ENCODE results near the gene LRRC9. TPM values are rescaled to one million over a fixed set of nuclear protein-coding genes. Genes with fewer than 3 reads are reported as not detected.
A peak's percentile ranks its signal among the peaks of the same experiment; 100 is the strongest.

LRRC9 gene
- total RNA-seq, 1 experiment from 2014 or later: not detected

GRCh38 chr14:60093606-60094005 is 173.7 kb downstream of the LRRC9 start:
- CTCF ChIA-PET: interaction anchor here (1.2 to 1.5 kb wide), 2 partner anchors 32 to 129 kb away, joined by 3 read pairs; no protein-coding TSS in a partner anchor
- no TSS peak for BruUV-seq (replicated peaks)
- Mint-ChIP-seq H3K36me3 (ENCODE audit: insufficient read depth, unreplicated experiment) (peaks cover 17% of the 10 kb centered on the region), H3K4me1 (ENCODE audit: insufficient read depth, unreplicated experiment) (peaks cover 26% of the 10 kb centered on the region), H3K9me3 (ENCODE audit: unreplicated experiment) (no peaks in the 10 kb centered on the region), H3K27ac (ENCODE audit: low read depth, unreplicated experiment) (peak overlapping the region; percentile 97), H3K4me3 (ENCODE audit: unreplicated experiment) (peak overlapping the region; percentile 93), H3K27me3 (ENCODE audit: insufficient read depth, unreplicated experiment) (no peaks in the 10 kb centered on the region)
- DNase-seq (ENCODE audit: unreplicated experiment): no peak
- TF ChIP-seq CTCF (IDR thresholded peaks at IDR 0.05; ENCODE audit: unreplicated experiment): no peak
- POLR2A ChIA-PET: interaction anchor here (0.6 to 3.4 kb wide), 19 partner anchors 7 to 1796 kb away, joined by 3 to 27 read pairs (median 5); partner anchors contain the start of genes ARID4A, DHRS7 and PPM1A
- intact Hi-C loops (cut with micrococcal nuclease): loop anchor here (2.0 to 10.0 kb wide), 3 partner anchors 59 to 161 kb away; partner anchors contain the start of gene DHRS7

GRCh38 chr14:60094306-60094897 is 174.5 kb downstream of the LRRC9 start:
- H3K4me1 Mint-ChIP-seq (ENCODE audit: insufficient read depth, unreplicated experiment): peaks cover 26% of the 10 kb centered on the region
- CTCF ChIA-PET: no interaction called here
- H3K27me3 Mint-ChIP-seq (ENCODE audit: insufficient read depth, unreplicated experiment): no peaks in the 10 kb centered on the region
- BruUV-seq (replicated peaks): no TSS peak
- no peak for DNase-seq (ENCODE audit: unreplicated experiment)
- intact Hi-C loops (cut with micrococcal nuclease): loop anchor here (5.0 to 10.0 kb wide), 2 partner anchors 58 to 160 kb away; no protein-coding TSS in a partner anchor
- H3K4me3 Mint-ChIP-seq (ENCODE audit: unreplicated experiment): peak overlapping the region; percentile 93
- peak overlapping the region; percentile 97 for H3K27ac Mint-ChIP-seq (ENCODE audit: low read depth, unreplicated experiment)
- H3K9me3 Mint-ChIP-seq (ENCODE audit: unreplicated experiment): no peaks in the 10 kb centered on the region
- POLR2A ChIA-PET: interaction anchor here (2.1 to 2.6 kb wide), 2 partner anchors 10 to 15 kb away, joined by 6 to 21 read pairs; no protein-coding TSS in a partner anchor
- TF ChIP-seq CTCF (IDR thresholded peaks at IDR 0.05; ENCODE audit: unreplicated experiment): no peak
- H3K36me3 Mint-ChIP-seq (ENCODE audit: insufficient read depth, unreplicated experiment): peaks cover 19% of the 10 kb centered on the region

- TF ChIP-seq CTCF (IDR thresholded peaks at IDR 0.05; ENCODE audit: unreplicated experiment): no peak
- intact Hi-C loops (cut with micrococcal nuclease): loop anchor here (10.0 kb wide), 1 partner anchor 160 kb away; no protein-coding TSS in a partner anchor
- no peaks in the 10 kb centered on the region for H3K9me3 Mint-ChIP-seq (ENCODE audit: unreplicated experiment)
- H3K27ac Mint-ChIP-seq (ENCODE audit: low read depth, unreplicated experiment): peak overlapping the region; percentile 97
- no peaks in the 10 kb centered on the region for H3K27me3 Mint-ChIP-seq (ENCODE audit: insufficient read depth, unreplicated experiment)
- ChIA-PET CTCF (interaction anchor here (0.6 to 1.2 kb wide), 4 partner anchors 10 to 469 kb away, joined by 3 to 6 read pairs (median 4); partner anchors contain the start of gene DHRS7), POLR2A (interaction anchor here (0.7 to 2.1 kb wide), 6 partner anchors 9 to 130 kb away, joined by 3 to 7 read pairs (median 4); partner anchors contain the start of gene DHRS7)
- no TSS peak for BruUV-seq (replicated peaks)
- peaks cover 26% of the 10 kb centered on the region for H3K4me1 Mint-ChIP-seq (ENCODE audit: insufficient read depth, unreplicated experiment)
- H3K36me3 Mint-ChIP-seq (ENCODE audit: insufficient read depth, unreplicated experiment): peaks cover 21% of the 10 kb centered on the region
- no peak for DNase-seq (ENCODE audit: unreplicated experiment)
- peak overlapping the region; percentile 93 for H3K4me3 Mint-ChIP-seq (ENCODE audit: unreplicated experiment)
These were observed 175.3 kb downstream of the LRRC9 start for GRCh38 chr14:60095231-60095630.

GRCh38 chr14:60095781-60096450 is 176.0 kb downstream of the LRRC9 start:
- no peaks in the 10 kb centered on the region for H3K27me3 Mint-ChIP-seq (ENCODE audit: insufficient read depth, unreplicated experiment)
- H3K27ac Mint-ChIP-seq (ENCODE audit: low read depth, unreplicated experiment): peak overlapping the region; percentile 97
- no peak for TF ChIP-seq CTCF (IDR thresholded peaks at IDR 0.05; ENCODE audit: unreplicated experiment)
- H3K9me3 Mint-ChIP-seq (ENCODE audit: unreplicated experiment): no peaks in the 10 kb centered on the region
- intact Hi-C loops (cut with micrococcal nuclease): loop anchor here (10.0 kb wide), 1 partner anchor 159 kb away; no protein-coding TSS in a partner anchor
- H3K36me3 Mint-ChIP-seq (ENCODE audit: insufficient read depth, unreplicated experiment): peaks cover 28% of the 10 kb centered on the region
- H3K4me1 Mint-ChIP-seq (ENCODE audit: insufficient read depth, unreplicated experiment): peaks cover 24% of the 10 kb centered on the region
- ChIA-PET POLR2A (interaction anchor here (0.7 to 2.1 kb wide), 6 partner anchors 9 to 131 kb away, joined by 3 to 7 read pairs (median 4); partner anchors contain the start of gene DHRS7), CTCF (interaction anchor here (0.6 to 1.2 kb wide), 6 partner anchors 9 to 469 kb away, joined by 3 to 6 read pairs (median 4); partner anchors contain the start of gene DHRS7)
- peak overlapping the region; percentile 93 for H3K4me3 Mint-ChIP-seq (ENCODE audit: unreplicated experiment)
- BruUV-seq (replicated peaks): no TSS peak
- no peak for DNase-seq (ENCODE audit: unreplicated experiment)

All from MCF 10A (cell line).